AG04449 (cell line): ENCODE measurements around the gene HOXD12.
A peak's percentile ranks its signal among the peaks of the same experiment; 100 is the strongest.

Experiments used
- CTCF ChIA-PET: fragments of 350-600 bp; formaldehyde crosslinking; extraction: SDS; loops from one replicate; lab custom pipeline; 2021; ENCODE audit warnings: antibody characterized with exemption; lab: Yijun Ruan, JAX
- POLR2A ChIA-PET: fragments of 400-600, 350-600 bp; formaldehyde crosslinking; extraction: SDS; loops from one replicate; lab custom pipeline; 2020; ENCODE audit warnings: antibody characterized with exemption, inconsistent platforms; lab: Yijun Ruan, JAX
- DNase-seq: peaks from one replicate; pipeline ENCODE4 v3.0.0-alpha.2; 2010; ENCODE audit warnings: low read depth, low spot score
- H3K4me3 ChIP-seq: 2 replicates; pipeline ENCODE4 v1.5.1; 2011; ENCODE audit warnings: low read depth, mild to moderate bottlenecking, control low read depth, low read length
- CTCF ChIP-seq: IDR thresholded peaks from one replicate; pipeline ENCODE4 v1.5.1; 2011; ENCODE audit warnings: mild to moderate bottlenecking, moderate library complexity, low read length, control low read depth, inconsistent platforms; ENCODE audit not compliant: insufficient read depth; ENCODE audit errors: missing control alignments

Gene HOXD12

GRCh38 chr2:176103194-176103593 is 3.6 kb downstream of the HOXD12 start:
- ChIA-PET POLR2A (no interaction called here), CTCF (interaction anchor here (0.9 to 2.3 kb wide), 6 partner anchors 8 to 1045 kb away, joined by 3 to 22 read pairs (median 6); no protein-coding TSS in a partner anchor)
- no peak for DNase-seq
- H3K4me3 ChIP-seq = no peak overlapping the region
- TF ChIP-seq CTCF = no peak

- no peak for DNase-seq
- H3K4me3 ChIP-seq = no peak overlapping the region
- ChIA-PET CTCF (interaction anchor here (1.0 to 2.3 kb wide), 9 partner anchors 9 to 1406 kb away, joined by 3 to 8 read pairs (median 4); partner anchors contain the start of gene HOXD10), POLR2A (no interaction called here)
- TF ChIP-seq CTCF = no peak
Measured at GRCh38 chr2:176103742-176104315, 4.2 kb downstream of the HOXD12 start.

GRCh38 chr2:176104316-176105077 is 4.9 kb downstream of the HOXD12 start:
- TF ChIP-seq CTCF = no peak
- ChIA-PET POLR2A (no interaction called here), CTCF (interaction anchor here (0.6 to 2.3 kb wide), 11 partner anchors 9 to 1407 kb away, joined by 3 to 8 read pairs (median 3); partner anchors contain the start of gene HOXD10)
- DNase-seq = no peak
- peak overlapping the region; percentile 3; the same call in 1 of the 2 replicates for H3K4me3 ChIP-seq

GRCh38 chr2:176105078-176105729 is 5.6 kb downstream of the HOXD12 start:
- DNase-seq = no peak
- H3K4me3 ChIP-seq = no peak overlapping the region
- no peak for TF ChIP-seq CTCF
- ChIA-PET POLR2A (no interaction called here), CTCF (interaction anchor here (0.6 to 1.9 kb wide), 6 partner anchors 9 to 1408 kb away, joined by 3 to 8 read pairs (median 4); partner anchors contain the start of gene HOXD10)

GRCh38 chr2:176105730-176106580 is 6.4 kb downstream of the HOXD12 start:
- DNase-seq = no peak
- ChIA-PET CTCF (interaction anchor here (1.4 to 1.9 kb wide), 2 partner anchors 8 to 11 kb away, joined by 4 to 8 read pairs; no protein-coding TSS in a partner anchor), POLR2A (no interaction called here)
- no peak for TF ChIP-seq CTCF
- H3K4me3 ChIP-seq = no peak overlapping the region
